Stromal cell of bone marrow (primary cell): ENCODE measurements around the gene NPC1L1.
A peak's percentile ranks its signal among the peaks of the same experiment; 100 is the strongest.
"Not testable (repeated sequence)": the region's sequence is repeated elsewhere in the genome, so short reads cannot be mapped to it uniquely, and the experiment has no call there.

Experiments used
- DNase-seq: peaks from one replicate; pipeline ENCODE4 v3.0.0-alpha.2; 2012; ENCODE audit warnings: low read depth

The NPC1L1 gene

DNA sequence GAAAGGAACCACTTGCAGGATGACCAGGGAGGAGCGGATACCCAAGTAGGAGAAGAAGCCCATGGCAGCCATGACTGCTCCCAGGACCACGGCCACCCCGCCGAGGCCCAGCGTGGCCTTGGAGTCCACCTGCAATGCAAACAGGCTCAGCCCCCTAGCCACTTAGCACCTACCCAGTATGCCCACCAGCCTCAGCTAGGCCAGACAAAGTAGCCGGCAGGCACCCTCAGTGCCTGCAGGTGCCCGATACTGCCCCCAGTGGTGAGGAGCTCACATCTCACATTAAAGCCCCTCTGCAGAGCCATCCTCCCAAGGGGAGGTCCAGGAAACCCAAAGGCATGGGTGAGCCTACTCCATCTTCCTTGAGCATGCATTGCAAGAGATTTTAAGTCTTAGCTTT lies 6.6 kb downstream of the NPC1L1 start:
- DNase-seq = no peak

DNA sequence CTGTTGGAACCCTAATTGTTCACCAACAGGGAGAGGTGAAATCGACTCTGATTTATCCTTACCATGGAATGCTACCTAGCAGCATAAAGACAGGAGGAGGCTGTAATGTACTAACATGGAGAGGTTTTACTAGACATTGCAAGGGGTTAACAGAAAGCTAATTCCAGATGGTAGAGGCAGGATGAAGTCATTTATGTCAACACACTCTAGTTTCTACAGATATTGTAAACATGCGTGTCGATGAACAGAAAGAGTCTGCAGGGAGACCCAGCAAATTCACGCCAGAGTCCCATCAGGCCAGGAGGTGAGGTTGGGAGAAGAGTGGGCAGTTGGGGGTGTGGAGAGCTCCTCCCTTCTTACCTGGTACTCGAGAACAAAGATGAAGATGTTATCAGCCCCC lies 7.0 kb downstream of the NPC1L1 start:
- DNase-seq = no peak

DNA sequence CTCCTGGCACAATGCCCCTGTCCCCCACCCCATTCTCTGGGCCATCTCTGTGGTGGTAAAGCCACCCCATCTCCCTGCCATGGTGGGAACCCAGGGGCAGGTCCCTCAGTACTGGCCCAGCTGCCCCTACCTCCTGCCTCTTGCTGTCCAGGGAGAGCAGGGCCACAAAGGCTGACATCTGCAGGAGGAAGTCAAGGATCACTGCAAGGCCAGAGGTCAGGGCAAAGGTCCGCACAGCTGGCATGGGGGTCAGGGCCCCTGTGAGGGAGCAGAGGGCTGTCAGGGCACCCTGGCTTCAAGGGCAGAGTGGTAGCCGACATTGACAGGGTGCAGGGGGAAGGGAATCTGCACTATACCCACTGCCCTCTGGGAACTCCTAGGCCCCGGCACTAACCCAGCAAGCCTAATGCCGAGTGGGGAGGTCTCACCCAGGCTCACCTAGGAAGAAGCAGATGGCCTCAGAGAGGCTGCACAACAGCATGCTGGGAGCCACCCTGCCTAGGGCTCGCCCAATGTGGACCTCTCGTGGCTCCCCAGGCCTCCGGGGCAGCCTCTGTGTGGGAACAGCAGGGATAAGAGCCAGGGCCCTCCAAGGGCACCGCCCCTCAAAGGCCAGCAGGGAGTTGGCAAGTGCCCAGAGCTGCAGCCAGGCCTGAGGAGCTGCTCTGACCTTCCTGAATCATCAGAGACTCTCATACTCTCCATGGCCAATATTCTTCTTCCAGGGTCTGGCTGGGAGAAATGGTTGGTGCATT lies 7.7 kb downstream of the NPC1L1 start:
- peak; percentile 8 for DNase-seq

DNA sequence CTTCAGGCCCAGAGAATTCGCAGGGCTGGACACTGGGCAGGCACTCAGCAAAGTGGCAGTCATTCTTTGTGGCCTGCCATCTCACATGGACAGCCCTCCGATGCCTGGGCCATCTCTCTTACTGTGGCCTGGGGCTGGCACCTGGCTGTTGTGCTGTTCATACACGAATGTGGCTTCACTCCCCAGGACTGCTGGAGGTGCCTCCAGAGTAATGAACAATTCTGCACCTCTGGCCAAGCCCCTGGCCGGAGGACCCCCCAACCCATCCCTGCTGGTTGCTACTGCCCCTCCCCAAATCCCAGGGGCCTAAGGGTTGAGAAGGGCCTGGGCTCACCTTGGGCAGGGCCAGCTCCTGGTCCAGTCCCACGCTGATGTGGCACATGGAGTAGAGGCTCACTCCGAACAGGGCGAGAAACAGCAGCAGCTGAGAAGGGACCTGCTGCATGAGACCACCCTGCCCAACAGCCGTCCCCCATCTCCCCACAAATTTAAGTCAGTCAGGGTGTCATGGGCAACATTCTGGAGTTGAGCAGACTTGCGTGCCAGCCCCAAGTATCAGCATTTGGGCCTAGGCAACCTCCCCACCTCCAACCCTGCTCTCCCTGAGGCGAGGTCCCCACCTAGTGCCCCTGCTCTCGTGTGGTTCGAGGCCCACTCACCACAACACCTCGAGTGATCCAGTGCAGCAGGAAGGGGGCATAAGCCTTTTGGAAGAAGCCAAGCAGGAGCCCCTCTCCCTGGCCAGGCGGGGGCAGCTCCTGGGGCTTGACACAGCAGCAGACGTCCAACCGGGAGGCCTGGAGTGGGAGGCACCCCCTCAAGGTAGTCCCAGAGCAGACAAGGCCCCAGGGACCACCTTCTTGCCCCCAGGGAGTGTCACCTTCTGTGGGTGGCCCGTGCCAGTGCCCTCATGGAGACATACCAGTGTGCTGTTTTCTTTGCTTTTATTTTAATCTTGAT lies 9.4 kb downstream of the NPC1L1 start:
- DNase-seq = no peak

DNA sequence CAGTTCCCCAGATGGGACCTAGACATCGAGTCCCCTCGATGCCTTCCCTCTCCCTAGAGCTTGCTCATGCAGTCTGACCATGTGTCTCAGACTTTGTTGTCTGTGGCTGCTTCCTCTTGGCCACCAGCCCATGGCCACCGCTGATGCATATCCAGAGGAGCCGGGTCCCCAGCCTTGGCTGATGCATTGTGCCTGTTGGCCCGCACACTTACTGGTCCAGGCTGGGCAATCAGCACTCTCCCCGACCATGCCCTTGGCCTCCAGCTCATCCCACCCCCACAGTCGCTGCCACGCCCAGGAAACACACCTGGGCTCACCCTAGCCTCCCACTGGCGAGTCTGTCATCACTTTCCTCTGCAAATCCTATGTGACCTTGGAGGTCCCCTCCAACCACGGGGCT lies 10.1 kb downstream of the NPC1L1 start:
- no peak for DNase-seq

DNA sequence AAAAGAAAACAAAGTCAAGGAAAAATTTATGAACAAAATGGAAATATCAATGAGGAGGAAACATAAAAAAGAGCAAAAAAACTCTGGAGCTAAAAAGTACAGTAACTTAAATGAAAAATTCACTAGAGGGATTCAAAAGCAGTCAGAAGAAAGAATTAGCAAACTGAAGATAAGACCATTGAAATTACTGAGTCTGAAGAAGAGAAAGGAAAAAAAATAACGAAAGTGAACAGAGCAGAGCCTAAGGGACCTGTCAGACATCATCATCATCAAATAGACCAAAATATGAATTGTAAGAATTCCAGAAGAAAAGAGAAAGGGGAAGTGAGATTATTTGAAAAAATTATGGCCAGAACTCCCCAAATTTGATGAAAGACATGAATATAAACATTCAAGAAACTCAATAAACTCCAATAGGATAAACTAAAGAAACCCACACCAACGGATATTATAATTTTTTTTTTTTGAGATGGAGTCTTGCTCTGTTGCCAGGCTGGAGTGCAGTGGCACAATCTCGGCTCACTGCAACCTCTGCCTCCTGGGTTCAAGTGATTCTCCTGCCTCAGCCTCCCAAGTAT lies 16.2 kb downstream of the NPC1L1 start:
- no peak for DNase-seq

DNA sequence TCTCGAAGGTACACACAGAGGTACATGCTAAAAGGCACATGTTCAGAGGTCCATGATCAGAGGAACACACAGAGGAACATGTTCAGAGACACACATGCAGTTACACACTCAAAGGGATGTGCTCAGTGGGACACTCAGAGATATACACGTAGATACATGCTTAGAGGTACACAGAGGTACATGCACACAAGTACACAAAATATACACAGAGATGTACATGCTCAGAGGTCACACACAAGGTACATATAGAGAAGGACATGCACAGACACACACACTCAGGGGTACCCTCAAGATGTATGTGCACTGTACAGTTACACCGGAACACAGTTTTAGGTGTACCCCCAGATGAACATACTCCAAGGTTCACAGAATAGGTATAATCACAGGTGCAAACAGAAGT lies 18.8 kb downstream of the NPC1L1 start:
- no peak for DNase-seq

DNA sequence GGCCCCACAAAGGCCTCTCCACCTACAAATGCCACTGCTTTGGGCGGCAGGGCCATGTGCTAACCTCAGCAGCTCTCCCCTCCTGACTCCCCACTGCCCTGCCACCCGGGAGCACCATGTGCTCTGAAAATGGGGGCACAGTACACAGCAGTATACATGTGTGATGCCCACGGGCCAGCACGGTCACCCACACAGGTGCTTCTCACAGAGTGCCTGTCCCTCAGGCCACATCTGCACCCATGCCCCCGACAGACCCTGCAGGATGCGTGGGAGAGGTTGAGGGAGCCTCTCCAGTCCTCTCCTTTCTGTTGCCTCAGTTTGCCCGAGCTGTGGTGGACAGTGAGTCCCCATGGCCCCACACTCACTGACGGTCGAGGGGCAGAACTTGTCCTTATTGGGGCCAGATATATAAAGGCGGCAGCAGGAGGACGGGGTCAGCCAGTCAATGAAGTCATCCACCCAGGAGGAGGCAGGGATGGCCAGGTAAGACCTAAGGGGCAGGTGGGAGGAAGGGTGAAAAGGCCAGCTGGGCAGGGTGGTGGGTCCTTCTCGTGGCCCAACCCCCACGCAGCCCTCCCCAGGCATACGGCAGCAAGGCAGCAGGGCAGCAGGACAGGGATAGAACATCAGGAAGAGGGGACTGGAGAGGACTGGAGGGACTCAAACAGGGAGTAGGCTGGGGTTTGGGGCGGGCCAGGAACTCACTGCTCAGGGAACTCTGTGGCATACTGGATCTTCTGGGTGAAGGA lies 19.6 kb downstream of the NPC1L1 start:
- no peak for DNase-seq

DNA sequence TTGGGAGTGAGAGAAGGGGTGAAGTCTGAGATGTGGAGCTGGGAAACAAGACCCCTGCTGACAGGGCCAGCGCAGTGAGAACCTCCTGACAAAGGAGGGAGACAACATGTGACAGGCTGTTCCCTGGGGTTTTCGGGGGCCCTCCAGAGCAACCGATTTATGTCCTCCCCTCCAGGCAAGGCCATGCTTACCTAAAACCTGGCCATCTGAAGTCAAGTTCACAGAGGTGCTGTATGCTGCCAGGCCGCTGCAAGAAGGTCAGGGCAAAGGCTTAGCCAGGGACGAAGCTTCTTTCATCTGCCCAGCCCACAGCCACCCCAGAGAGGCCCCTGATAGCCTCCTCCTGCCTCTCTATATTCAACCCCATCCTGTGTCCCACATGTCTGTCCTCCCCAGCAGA lies 20.6 kb downstream of the NPC1L1 start:
- no peak for DNase-seq

DNA sequence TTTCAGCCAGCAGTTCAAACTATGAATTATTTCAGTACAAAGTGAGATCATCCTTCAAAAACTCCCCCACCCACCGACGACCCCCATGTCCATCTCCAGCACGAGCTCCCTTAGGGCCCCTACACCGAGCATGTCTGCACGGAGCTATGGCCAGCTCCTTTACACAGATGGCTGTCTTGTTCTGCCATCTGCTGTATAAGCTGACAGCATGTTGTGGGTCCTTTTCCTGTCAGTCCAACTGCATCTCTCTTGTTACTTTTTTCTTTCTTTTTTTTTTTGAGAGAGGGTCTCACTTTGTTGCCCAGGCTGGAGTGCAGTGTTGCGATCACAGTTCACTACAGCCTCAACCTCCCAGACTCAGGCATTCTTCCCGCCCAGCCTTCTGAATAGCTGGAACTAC lies 21.6 kb downstream of the NPC1L1 start:
- no peak for DNase-seq

DNA sequence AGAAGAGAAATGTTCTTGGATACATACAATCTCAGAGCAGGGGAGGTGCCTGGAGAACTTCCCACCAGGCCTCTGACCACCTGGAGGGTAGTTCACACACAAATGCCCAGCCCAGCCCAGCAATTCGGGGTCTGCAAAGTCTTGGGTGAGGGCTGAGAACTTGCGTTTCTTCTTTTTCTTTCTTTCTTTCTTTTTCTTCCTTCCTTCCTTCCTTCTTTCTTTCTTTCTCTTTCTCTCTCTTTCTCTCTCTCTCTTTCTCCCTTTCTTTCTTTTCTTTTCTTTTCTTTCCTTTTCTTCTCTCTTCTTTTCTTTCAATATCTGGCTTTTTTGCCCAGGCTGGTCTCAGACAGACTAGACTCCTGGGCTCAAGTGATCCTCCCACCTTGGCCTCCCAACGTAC lies 22.4 kb downstream of the NPC1L1 start:
- no peak for DNase-seq

DNA sequence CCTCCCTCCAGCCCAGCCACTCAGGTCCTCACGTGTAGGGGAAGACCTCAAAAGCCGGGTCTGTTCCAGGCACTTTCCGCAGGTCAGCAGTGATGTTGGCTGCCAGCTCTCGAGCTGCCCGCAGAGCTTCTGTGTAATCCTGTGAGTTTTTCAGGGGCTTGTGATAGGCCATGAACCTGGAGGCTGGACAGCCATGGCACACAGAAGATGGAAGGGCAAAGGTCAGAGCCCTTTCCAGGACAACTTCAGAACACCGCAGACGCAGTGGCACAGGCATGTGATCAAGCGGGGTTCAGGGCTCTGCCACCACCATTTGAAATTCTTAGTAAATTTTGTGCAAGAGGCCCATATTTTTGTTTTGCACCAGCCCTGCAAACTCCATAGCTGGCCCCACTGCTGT lies 24.0 kb downstream of the NPC1L1 start:
- no peak for DNase-seq

DNA sequence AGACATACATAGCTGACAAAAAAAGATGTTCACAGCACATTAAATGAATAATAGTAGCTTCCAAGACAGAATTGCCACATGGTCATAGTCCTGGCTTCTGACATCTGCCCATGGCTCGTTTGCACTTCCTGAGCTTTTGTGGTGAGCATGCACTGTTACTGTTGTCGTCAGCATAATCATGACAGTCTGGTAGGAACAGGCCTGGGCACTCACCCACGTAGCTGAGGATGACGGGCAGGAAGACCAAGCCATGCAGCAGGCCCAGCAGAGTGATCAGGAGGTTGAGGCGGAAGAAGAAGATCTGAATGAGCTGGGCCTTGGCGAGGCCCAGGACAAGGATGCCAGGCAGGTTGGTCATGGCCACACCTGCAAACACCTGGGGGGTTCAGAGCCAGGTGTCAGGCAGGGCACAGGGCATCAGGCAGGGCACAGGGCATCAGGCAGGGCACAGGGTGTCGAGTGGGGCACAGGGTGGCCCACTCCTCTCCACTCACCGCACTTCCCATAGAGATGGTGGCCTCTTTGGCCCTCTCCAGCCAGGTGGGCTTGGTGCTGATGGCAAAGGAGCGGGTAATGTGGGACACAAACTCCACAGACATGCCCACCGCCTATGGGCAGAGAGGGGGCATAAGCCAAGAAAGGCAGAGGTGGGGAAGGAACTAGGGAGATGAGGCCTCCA lies 25.4 kb downstream of the NPC1L1 start:
- DNase-seq = no peak

DNA sequence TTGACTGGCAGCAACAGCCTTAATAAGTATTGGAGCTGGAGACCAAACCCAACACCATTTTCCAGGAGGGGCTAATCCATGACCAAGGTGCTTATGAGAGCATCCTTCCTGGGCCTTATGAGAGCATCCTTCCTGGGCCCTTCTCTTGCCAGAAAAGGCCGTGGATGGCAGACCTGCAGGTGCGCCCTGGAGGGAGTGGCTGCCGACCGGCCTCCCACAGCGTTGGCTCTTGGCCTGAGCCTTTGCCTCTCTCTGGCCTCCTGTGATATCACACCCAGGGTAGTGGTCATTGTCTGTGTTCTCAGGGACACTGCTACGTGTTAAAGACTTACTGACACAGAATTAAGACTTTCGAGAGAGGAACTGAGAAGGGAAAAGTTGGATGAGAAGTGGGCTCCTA lies 28.4 kb downstream of the NPC1L1 start:
- DNase-seq = no peak

DNA sequence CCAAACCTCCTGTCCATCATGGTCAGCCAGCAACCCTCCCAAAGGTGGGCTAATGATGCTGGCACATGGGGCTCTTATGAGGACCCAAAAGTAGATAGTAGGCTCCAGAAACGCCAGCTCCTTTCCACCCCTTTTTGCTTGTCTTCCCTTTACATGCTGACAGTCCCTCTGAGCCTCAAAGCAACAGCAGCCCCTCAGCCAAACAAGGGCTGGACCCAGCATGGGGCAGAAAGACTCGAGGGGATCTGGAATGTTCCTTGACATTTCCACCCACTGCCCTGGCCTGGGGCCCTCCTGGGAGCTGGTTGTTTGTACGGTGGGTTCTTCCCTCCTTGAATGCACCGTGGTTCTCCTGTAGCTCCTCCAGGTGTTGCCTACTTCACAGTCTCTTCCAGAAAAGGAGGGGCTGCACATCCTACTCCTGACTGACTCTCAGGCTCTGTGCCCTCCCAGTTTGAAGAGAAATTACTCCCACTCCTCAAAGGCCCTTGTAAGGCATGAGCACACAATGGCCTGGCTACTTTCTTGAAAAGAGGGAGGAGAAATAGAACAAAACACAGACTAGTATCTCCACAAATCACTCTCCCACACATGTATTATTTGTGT lies 29.2 kb downstream of the NPC1L1 start:
- DNase-seq = no peak

DNA sequence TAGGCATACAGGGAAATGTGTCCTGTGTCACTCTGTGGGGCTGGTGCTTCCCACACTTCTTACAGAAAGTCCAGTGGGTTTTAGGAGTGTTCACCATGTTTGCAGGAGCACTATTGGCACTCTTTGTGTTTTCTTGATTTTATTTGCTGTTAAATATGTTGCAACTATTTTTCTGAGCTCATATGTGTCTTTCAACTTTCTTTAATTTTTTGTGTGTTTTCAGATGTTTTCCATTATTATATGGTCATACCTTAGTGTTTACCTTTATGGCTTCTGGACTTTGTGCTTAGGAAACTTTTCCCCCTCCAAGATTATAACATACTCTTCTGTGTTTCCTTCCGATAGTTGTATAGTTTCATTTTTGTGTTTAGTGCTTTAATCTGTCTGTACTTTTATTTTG lies 29.9 kb downstream of the NPC1L1 start:
- no peak for DNase-seq

DNA sequence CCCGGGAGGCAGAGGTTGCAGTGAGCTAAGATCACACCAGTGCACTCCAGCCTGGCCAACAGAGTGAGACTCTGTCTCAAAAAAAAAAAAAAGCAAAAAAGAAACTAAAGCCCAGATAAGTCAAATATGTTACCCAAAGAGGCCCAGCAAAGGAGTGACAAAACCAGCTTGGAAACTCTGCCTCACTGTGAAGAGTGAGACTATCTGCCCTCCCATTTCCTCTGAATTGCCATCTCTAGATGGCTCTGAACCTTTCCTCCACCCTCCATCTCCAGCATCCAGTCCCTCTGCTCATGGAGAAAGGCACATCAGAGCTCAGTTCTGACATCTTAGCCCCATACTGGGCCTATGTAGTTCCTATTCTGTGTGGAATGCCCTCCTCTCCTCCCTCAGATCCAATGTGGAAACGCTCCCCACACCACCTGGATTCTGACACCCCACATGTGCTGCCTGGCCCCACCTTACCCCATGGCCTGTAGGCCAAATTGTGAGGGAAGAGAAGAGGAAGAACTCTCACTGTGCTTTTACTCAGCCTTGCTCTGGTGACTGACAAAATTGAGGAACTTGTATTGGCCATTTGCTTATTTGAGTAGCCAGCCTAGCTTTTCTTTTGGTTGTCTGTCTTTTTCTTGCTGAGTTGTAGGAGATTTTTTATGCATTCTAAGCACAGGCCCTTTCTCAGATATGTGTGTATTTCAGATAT lies 32.7 kb downstream of the NPC1L1 start:
- no peak for DNase-seq

DNA sequence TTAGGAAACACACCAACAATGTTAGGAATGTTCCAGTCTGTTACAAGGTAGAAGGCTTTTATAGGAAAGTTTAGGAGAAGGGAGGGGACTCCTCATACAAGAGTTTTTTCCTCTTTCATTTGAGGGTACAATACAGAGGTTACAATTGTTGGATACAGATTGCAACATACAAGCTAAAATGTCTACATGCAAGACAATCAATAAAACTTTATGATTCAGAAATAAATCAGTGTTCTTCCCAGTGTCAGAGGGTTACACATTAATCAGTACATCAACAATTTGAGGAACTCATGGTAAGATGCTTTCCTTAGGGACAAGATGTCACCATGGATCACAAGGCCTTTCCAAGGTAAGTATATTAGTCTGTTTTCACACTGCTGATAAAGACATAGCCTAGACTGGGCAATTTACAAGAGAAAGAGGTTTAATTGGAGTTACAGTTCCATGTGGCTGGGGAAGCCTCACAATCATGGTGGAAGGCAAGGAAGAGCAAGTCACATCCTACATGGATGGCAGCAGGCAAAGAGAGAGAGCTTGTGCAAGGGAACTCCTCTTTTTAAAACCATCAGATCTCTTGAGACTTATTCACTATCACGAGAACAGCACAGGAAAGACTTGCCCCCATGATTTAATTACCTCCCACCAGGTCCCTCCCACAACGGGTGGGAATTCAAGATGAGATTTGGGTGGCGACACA lies 34.4 kb downstream of the NPC1L1 start:
- DNase-seq = not testable (repeated sequence)

DNA sequence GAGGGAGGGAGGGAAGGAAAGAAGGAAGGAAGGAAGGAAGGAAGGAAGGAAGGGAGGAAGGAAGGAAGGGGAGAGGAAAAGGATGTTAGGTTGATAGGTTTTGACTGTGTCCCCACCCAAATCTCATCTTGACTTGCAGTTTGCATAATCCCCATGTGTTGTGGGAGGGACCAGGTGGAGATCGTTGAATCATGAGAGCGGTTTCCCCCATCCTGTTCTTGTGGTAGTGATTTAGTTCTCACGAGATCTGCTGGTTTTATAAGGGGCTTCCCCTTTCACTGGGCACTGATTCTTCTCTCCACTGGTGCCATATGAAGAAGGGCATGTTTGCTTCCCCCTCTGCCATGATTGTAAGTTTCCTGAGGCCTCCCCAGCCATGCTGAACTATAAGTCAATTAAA lies 35.5 kb downstream of the NPC1L1 start:
- no peak for DNase-seq
